ENCODE measurements around the gene SPACA6. TPM values are rescaled to one million over a fixed set of nuclear protein-coding genes. Genes with fewer than 3 reads are reported as not detected.

SPACA6 gene
- polyA plus RNA-seq, 3 donors: 0.99 to 5.1 (median 2.4) TPM

DNA sequence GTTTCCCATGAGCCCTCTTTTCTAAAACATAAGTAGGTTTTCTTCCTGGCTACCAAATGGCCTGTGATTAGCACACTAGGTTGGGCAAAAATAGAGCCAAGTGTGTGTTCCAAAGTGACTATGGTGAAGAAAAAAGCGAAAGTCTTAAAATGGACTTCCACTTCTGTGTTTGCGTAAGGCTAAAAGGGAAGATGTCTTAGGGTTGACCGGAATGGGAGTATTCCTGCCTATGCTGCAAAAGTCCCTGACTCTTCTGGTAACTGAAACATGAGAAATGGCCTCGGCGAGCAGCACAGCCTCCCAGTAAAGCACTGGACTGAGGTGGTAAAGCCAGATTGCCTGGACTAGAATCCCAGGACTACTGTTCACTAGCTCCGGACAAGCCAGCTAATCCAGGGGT lies 61.0 kb downstream of the SPACA6 start:
- Histone ChIP-seq H3K36me3 (replicated peaks in 1 of 2; ENCODE audit: control insufficient read depth in 1 of 2, insufficient read depth in 2 of 2, low read length in 2 of 2) (peaks cover 0 to 3% of the 10 kb centered on the region in 2 donors), H3K27ac (ENCODE audit: low read depth in 1 of 2, low read length in 2 of 2) (peak overlapping the region; percentile 92 to 96), H3K27me3 (ENCODE audit: control insufficient read depth in 2 of 2, insufficient read depth in 2 of 2, low read length in 2 of 2) (no peaks in the 10 kb centered on the region), H3K4me3 (replicated peaks in 1 of 3; ENCODE audit: low read depth in 2 of 3, low read length in 3 of 3) (peak overlapping the region in 1 of 3 experiments; percentile 52), H3K9ac (ENCODE audit: insufficient read depth, low read length, poor library complexity, severe bottlenecking) (no peak overlapping the region), H3K79me2 (ENCODE audit: insufficient read depth, low read length) (peaks cover 51% of the 10 kb centered on the region), H4K20me1 (ENCODE audit: insufficient read depth, low read length) (peaks cover 13% of the 10 kb centered on the region), H3K4me1 (ENCODE audit: control insufficient read depth in 1 of 2, insufficient read depth in 2 of 2, low read length in 2 of 2) (peaks cover 66 to 72% of the 10 kb centered on the region in 2 donors), H3K4me2 (replicated peaks; ENCODE audit: extremely low read depth, low read length, poor library complexity, severe bottlenecking) (peak overlapping the region; percentile 38), H3K9me3 (replicated peaks in 1 of 2; ENCODE audit: control insufficient read depth in 1 of 2, insufficient read depth in 1 of 2, low read length in 2 of 2) (no peaks in the 10 kb centered on the region), H2AFZ (ENCODE audit: insufficient read depth, low read depth, low read length, poor library complexity, severe bottlenecking) (peak overlapping the region; percentile 2)
- TF ChIP-seq, protein P1, sequence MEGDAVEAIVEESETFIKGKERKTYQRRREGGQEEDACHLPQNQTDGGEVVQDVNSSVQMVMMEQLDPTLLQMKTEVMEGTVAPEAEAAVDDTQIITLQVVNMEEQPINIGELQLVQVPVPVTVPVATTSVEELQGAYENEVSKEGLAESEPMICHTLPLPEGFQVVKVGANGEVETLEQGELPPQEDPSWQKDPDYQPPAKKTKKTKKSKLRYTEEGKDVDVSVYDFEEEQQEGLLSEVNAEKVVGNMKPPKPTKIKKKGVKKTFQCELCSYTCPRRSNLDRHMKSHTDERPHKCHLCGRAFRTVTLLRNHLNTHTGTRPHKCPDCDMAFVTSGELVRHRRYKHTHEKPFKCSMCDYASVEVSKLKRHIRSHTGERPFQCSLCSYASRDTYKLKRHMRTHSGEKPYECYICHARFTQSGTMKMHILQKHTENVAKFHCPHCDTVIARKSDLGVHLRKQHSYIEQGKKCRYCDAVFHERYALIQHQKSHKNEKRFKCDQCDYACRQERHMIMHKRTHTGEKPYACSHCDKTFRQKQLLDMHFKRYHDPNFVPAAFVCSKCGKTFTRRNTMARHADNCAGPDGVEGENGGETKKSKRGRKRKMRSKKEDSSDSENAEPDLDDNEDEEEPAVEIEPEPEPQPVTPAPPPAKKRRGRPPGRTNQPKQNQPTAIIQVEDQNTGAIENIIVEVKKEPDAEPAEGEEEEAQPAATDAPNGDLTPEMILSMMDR (IDR thresholded peaks at IDR 0.05): no peak
- WGBS (ENCODE audit: insufficient coverage): 22% methylated on average over 6 of the region's 6 CpGs
- Mint-ChIP-seq H3K27ac (peak overlapping the region; percentile 97 to 100 (median 99)), H3K4me3 (peak overlapping the region; percentile 0 to 21), H3K4me1 (peaks cover 68% of the 10 kb centered on the region), H3K36me3 (peaks cover 13 to 29% of the 10 kb centered on the region in 2 donors), H3K27me3 (ENCODE audit: low read depth in 3 of 3) (no peaks in the 10 kb centered on the region), H3K9me3 (peaks cover 0 to 4% (median 0%) of the 10 kb centered on the region in 7 donors)
- intact Hi-C loops (cut with micrococcal nuclease): no loop called here
- DNase-seq: peak; percentile 75 to 90 (median 88)

DNA sequence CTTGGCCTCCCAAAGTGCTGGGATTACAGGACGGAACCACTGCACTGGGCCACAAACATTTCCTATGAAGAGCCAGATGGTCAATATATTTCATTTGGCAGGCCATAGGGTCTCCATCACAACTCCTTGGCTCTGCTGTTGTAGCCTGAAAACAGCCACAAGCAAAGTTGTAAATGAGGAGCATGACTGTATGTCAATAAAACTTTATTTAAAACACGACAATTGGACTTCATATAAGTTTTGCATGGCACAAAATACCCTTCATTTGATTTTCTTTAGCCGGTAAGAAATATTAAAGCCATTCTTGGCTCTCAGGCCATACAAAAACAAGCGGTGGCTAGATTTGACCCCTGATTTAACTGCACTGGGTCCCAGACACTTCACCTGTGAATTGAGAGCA lies 61.6 kb downstream of the SPACA6 start:
- Mint-ChIP-seq H3K27me3 (ENCODE audit: low read depth in 3 of 3) (no peaks in the 10 kb centered on the region), H3K27ac (peak overlapping the region; percentile 97 to 100 (median 99)), H3K36me3 (peaks cover 10 to 24% of the 10 kb centered on the region in 2 donors), H3K4me1 (peaks cover 66% of the 10 kb centered on the region), H3K4me3 (peak overlapping the region in 1 of 2 donors; percentile 21), H3K9me3 (peaks cover 0 to 4% (median 0%) of the 10 kb centered on the region in 7 donors)
- Histone ChIP-seq H3K79me2 (ENCODE audit: insufficient read depth, low read length) (peaks cover 46% of the 10 kb centered on the region), H4K20me1 (ENCODE audit: insufficient read depth, low read length) (peaks cover 9% of the 10 kb centered on the region), H3K9me3 (replicated peaks in 1 of 2; ENCODE audit: control insufficient read depth in 1 of 2, insufficient read depth in 1 of 2, low read length in 2 of 2) (no peaks in the 10 kb centered on the region), H3K27me3 (ENCODE audit: control insufficient read depth in 2 of 2, insufficient read depth in 2 of 2, low read length in 2 of 2) (no peaks in the 10 kb centered on the region), H3K4me2 (replicated peaks; ENCODE audit: extremely low read depth, low read length, poor library complexity, severe bottlenecking) (peak overlapping the region; percentile 38), H3K36me3 (replicated peaks in 1 of 2; ENCODE audit: control insufficient read depth in 1 of 2, insufficient read depth in 2 of 2, low read length in 2 of 2) (no peaks in the 10 kb centered on the region), H2AFZ (ENCODE audit: insufficient read depth, low read depth, low read length, poor library complexity, severe bottlenecking) (no peak overlapping the region), H3K4me3 (replicated peaks in 1 of 3; ENCODE audit: low read depth in 2 of 3, low read length in 3 of 3) (peak overlapping the region in 1 of 3 experiments; percentile 52), H3K9ac (ENCODE audit: insufficient read depth, low read length, poor library complexity, severe bottlenecking) (no peak overlapping the region), H3K4me1 (ENCODE audit: control insufficient read depth in 1 of 2, insufficient read depth in 2 of 2, low read length in 2 of 2) (peaks cover 62 to 67% of the 10 kb centered on the region in 2 donors), H3K27ac (ENCODE audit: low read depth in 1 of 2, low read length in 2 of 2) (peak overlapping the region; percentile 92 to 96)
- WGBS (ENCODE audit: insufficient coverage): 93% methylated on average over 2 of the region's 4 CpGs
- TF ChIP-seq, protein P1 (IDR thresholded peaks at IDR 0.05): no peak
- DNase-seq: no peak
- intact Hi-C loops (cut with micrococcal nuclease): no loop called here

Small RNA genes within 50 kb of the gene (small RNA-seq; reads per million reads assigned to genes)
- gene AC018755.2 (ENCODE audit: insufficient read length, low read depth): not detected
- gene MIR125A (ENCODE audit: insufficient read length, low read depth): not detected
- not detected for gene MIR99B (ENCODE audit: insufficient read length, low read depth)
- not detected for gene MIRLET7E (ENCODE audit: insufficient read length, low read depth)

Other genes starting within 250 kb of the SPACA6 start
- not detected for gene SIGLEC8, start 234.9 kb upstream of the SPACA6 start, polyA plus RNA-seq
- not detected for gene CEACAM18, start 214.8 kb upstream of the SPACA6 start, polyA plus RNA-seq
- 1 to 10 TPM in 2 of 3 donors, under 1 TPM in 1; 0.24 to 1.8 (median 1.3) TPM for gene SIGLEC12, start 191.5 kb upstream of the SPACA6 start, polyA plus RNA-seq
- under 1 TPM in 1 of 3 donors, not detected in 2; 0.04 TPM for gene SIGLEC6, start 161.7 kb upstream of the SPACA6 start, polyA plus RNA-seq
- gene ZNF175, start 122.0 kb upstream of the SPACA6 start, polyA plus RNA-seq: 1 to 10 TPM in 1 of 3 donors, under 1 TPM in 2; 0.39 to 2.4 (median 0.82) TPM
- gene SIGLEC5, start 62.9 kb upstream of the SPACA6 start, polyA plus RNA-seq: 10 to 100 TPM in 2 of 3 donors, not detected in 1; 10.2 to 12.6 TPM
- 100 to 1,000 TPM in 1 of 3 donors, 10 to 100 TPM in 2; 63.5 to 129 (median 95.0) TPM for gene SIGLEC14, start 46.5 kb upstream of the SPACA6 start, polyA plus RNA-seq
- gene HAS1, start 30.7 kb downstream of the SPACA6 start, polyA plus RNA-seq: 1 to 10 TPM in 1 of 3 donors, under 1 TPM in 1, not detected in 1; 0.24 to 1.6 TPM
- 1,000 to 10,000 TPM in 1 of 3 donors, 100 to 1,000 TPM in 2; 372 to 1,265 (median 991) TPM for gene FPR1, start 58.5 kb downstream of the SPACA6 start, polyA plus RNA-seq
- gene FPR2, start 67.8 kb downstream of the SPACA6 start, polyA plus RNA-seq: 100 to 1,000 TPM in 1 of 3 donors, 10 to 100 TPM in 2; 36.2 to 108 (median 70.3) TPM
- 1 to 10 TPM; 1.4 to 3.8 (median 3.5) TPM for gene FPR3, start 101.8 kb downstream of the SPACA6 start, polyA plus RNA-seq
- gene ZNF577, start 194.6 kb downstream of the SPACA6 start, polyA plus RNA-seq: 1 to 10 TPM; 1.5 to 8.5 (median 1.5) TPM
- gene ZNF649, start 211.7 kb downstream of the SPACA6 start, polyA plus RNA-seq: 1 to 10 TPM; 1.9 to 4.8 (median 3.9) TPM
- gene ZNF613, start 234.1 kb downstream of the SPACA6 start, polyA plus RNA-seq: 1 to 10 TPM in 2 of 3 donors, under 1 TPM in 1; 0.96 to 3.1 (median 1.1) TPM